ENCODE measurements around the gene SMU1.

- TF ChIP-seq, protein P1, sequence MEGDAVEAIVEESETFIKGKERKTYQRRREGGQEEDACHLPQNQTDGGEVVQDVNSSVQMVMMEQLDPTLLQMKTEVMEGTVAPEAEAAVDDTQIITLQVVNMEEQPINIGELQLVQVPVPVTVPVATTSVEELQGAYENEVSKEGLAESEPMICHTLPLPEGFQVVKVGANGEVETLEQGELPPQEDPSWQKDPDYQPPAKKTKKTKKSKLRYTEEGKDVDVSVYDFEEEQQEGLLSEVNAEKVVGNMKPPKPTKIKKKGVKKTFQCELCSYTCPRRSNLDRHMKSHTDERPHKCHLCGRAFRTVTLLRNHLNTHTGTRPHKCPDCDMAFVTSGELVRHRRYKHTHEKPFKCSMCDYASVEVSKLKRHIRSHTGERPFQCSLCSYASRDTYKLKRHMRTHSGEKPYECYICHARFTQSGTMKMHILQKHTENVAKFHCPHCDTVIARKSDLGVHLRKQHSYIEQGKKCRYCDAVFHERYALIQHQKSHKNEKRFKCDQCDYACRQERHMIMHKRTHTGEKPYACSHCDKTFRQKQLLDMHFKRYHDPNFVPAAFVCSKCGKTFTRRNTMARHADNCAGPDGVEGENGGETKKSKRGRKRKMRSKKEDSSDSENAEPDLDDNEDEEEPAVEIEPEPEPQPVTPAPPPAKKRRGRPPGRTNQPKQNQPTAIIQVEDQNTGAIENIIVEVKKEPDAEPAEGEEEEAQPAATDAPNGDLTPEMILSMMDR (IDR thresholded peaks at IDR 0.05; ENCODE audit: low read depth, low read length), result no peak
- TF ChIP-seq EZH2phosphoT487 (IDR thresholded peaks at IDR 0.05; ENCODE audit: low read depth), result no peak
These were observed 35.6 kb upstream of the SMU1 start for GRCh38 chr9:33112094-33112493.
